GM12878 (cell line): Measurements from ENCODE around the gene ARL15. TPM values are rescaled to one million over a fixed set of nuclear protein-coding genes. Genes with fewer than 3 reads are reported as not detected.
"Not testable (repeated sequence)": the region's sequence is repeated elsewhere in the genome, so short reads cannot be mapped to it uniquely, and the experiment has no call there.

Source experiments
- ATAC-seq: fragments of 200-7000 bp; cut with Tn5 transposase; 3 replicates; pipeline ENCODE4 v1.9.1; 2020; ENCODE audit warnings: mild to moderate bottlenecking, moderate library complexity
- BruUV-seq: library from RNA; stranded (reverse); fragments of 400-500 nt; replicated peaks from 2 replicates; lab custom pipeline; 2021; lab: Mats Ljungman, UMichigan
- CTCF ChIA-PET: fragments of 300-600 bp; sonication (Branson Sonifier 250); formaldehyde crosslinking; extraction: SDS; loops from one replicate; lab custom pipeline; 2021; ENCODE audit warnings: inconsistent platforms; lab: Yijun Ruan, JAX
- POLR2A ChIA-PET: fragments of 350-600 bp; formaldehyde crosslinking; extraction: SDS; loops from one replicate; lab custom pipeline; 2021; ENCODE audit warnings: inconsistent platforms; lab: Charles Lee
- RAD21 ChIA-PET: fragments of 300-600 bp; sonication (Branson Sonifier 250); formaldehyde crosslinking; loops from one replicate; lab custom pipeline; 2023; ENCODE audit warnings: antibody characterized with exemption; ENCODE audit not compliant: unreplicated experiment; lab: Charles Lee
- SMC1A ChIA-PET: fragments of 300-600 bp; sonication (Branson Sonifier 250); formaldehyde crosslinking; loops from one replicate; lab custom pipeline; 2023; ENCODE audit not compliant: unreplicated experiment, uncharacterized antibody; lab: Charles Lee
- DNase-seq: peaks from one replicate; pipeline ENCODE4 v3.0.0-alpha.2; 2011; ENCODE audit warnings: low read depth, low spot score
- FAIRE-seq: peaks from 3 replicates; lab custom pipeline; 2011; peaks lifted over from hg19 to GRCh38; lab: Jason Lieb, UNC
- H2AFZ ChIP-seq: 2 replicates; pipeline ENCODE4 v1.6.0; 2011; ENCODE audit warnings: low read depth, low read length, control low read depth; ENCODE audit not compliant: control insufficient read depth
- H3K27ac ChIP-seq: 2 replicates; pipeline ENCODE4 v1.5.1; 2011; ENCODE audit warnings: control low read depth; ENCODE audit not compliant: control insufficient read depth, insufficient read depth
- H3K27me3 ChIP-seq, 2 experiments: replicated peaks in 1 of 2; 2 replicates each; pipeline versions ENCODE4 v1.6.0 to v1.6.1; 2011; ENCODE audit warnings: low read length in 1 of 2; ENCODE audit not compliant: control insufficient read depth in 2 of 2, insufficient read depth in 2 of 2
- H3K36me3 ChIP-seq, 2 experiments: 2 replicates each; pipeline ENCODE4 v1.5.1; 2011; ENCODE audit warnings: low read length in 1 of 2; ENCODE audit not compliant: control insufficient read depth in 2 of 2, insufficient read depth in 2 of 2
- H3K4me1 ChIP-seq: 2 replicates; pipeline ENCODE4 v1.6.1; 2011; ENCODE audit warnings: mild to moderate bottlenecking, low read length, moderate library complexity, mixed read lengths; ENCODE audit not compliant: control insufficient read depth, insufficient read depth
- H3K4me2 ChIP-seq: 2 replicates; pipeline ENCODE4 v1.6.0; 2011; ENCODE audit warnings: control low read depth; ENCODE audit not compliant: control insufficient read depth, insufficient read depth
- H3K4me3 ChIP-seq: fragments of 200-600 bp; sonication (generic); 2 replicates; pipeline ENCODE4 v1.5.1; 2016
- H3K79me2 ChIP-seq: 2 replicates; pipeline ENCODE4 v1.6.0; 2011; ENCODE audit warnings: low read length; ENCODE audit not compliant: control insufficient read depth, insufficient read depth
- H3K9ac ChIP-seq: 2 replicates; pipeline ENCODE4 v1.8.0; 2011; ENCODE audit warnings: low read length, control low read depth, mixed read lengths; ENCODE audit not compliant: control insufficient read depth, insufficient read depth
- H3K9me3 ChIP-seq: replicated peaks from 3 replicates; pipeline ENCODE4 v1.5.1; 2011; ENCODE audit warnings: mild to moderate bottlenecking, low read length; ENCODE audit not compliant: control insufficient read depth, insufficient read depth
- H4K20me1 ChIP-seq: 2 replicates; pipeline ENCODE4 v1.6.0; 2011; ENCODE audit not compliant: control insufficient read depth, insufficient read depth
- BMI1 ChIP-seq: fragments of 450-650 bp; IDR thresholded peaks from 2 replicates; pipeline ENCODE4 v1.6.1; 2016; ENCODE audit warnings: mild to moderate bottlenecking, moderate library complexity, borderline replicate concordance
- CREM ChIP-seq: IDR thresholded peaks from 2 replicates; pipeline ENCODE4 v1.6.1; 2014; ENCODE audit warnings: antibody characterized with exemption, low read depth
- CTCF ChIP-seq, 3 experiments: IDR thresholded peaks in 2 of 3; conservative IDR thresholded peaks in 1 of 3; 2 replicates each; pipeline ENCODE4 v1.5.1; 2011; ENCODE audit warnings: low read depth in 3 of 3, low read length in 3 of 3, mild to moderate bottlenecking in 3 of 3, control low read depth in 2 of 3, moderate library complexity in 2 of 3, inconsistent platforms in 1 of 3, mixed read lengths in 1 of 3; ENCODE audit not compliant: control insufficient read depth in 2 of 3, insufficient read depth in 1 of 3; ENCODE audit errors: extremely low read depth in 1 of 3
- IRF5 ChIP-seq: fragments of 450-650 bp; IDR thresholded peaks from 2 replicates; pipeline ENCODE4 v1.6.1; 2017; ENCODE audit warnings: borderline replicate concordance
- KDM1A ChIP-seq: fragments of 200-600 bp; sonication (generic); IDR thresholded peaks from 2 replicates; pipeline ENCODE4 v1.6.1; 2016; ENCODE audit warnings: borderline replicate concordance
- MTA2 ChIP-seq: fragments of 450-650 bp; IDR thresholded peaks from 2 replicates; pipeline ENCODE4 v1.6.1; 2016; ENCODE audit warnings: low read depth, mild to moderate bottlenecking, moderate library complexity
- NR2C2 ChIP-seq: IDR thresholded peaks from 2 replicates; pipeline ENCODE4 v1.6.1; 2011; ENCODE audit warnings: borderline replicate concordance, low read depth; ENCODE audit not compliant: control insufficient read depth, insufficient read length
- SMARCA5 ChIP-seq: fragments of 450-650 bp; IDR thresholded peaks from 2 replicates; pipeline ENCODE4 v1.6.1; 2017; ENCODE audit warnings: mild to moderate bottlenecking
- SP1 ChIP-seq: IDR thresholded peaks from one replicate; pipeline ENCODE4 v1.6.1; 2011; ENCODE audit warnings: low read depth, low read length
- SPI1 ChIP-seq: IDR thresholded peaks from 2 replicates; pipeline ENCODE4 v1.6.1; 2011; ENCODE audit warnings: low read depth, mild to moderate bottlenecking, low read length, moderate library complexity, borderline replicate concordance; ENCODE audit not compliant: insufficient read depth
- STAT1 ChIP-seq: fragments of 450-650 bp; conservative IDR thresholded peaks from 2 replicates; pipeline ENCODE4 v1.6.1; 2014; ENCODE audit warnings: antibody characterized with exemption, mild to moderate bottlenecking
- STAT3 ChIP-seq: IDR thresholded peaks from 2 replicates; pipeline ENCODE4 v1.6.1; 2011; ENCODE audit warnings: low read depth, low read length, improper control_type of control experiment
- TARDBP ChIP-seq: IDR thresholded peaks from 2 replicates; pipeline ENCODE4 v1.6.1; 2016; ENCODE audit warnings: borderline replicate concordance
- ZNF384 ChIP-seq: IDR thresholded peaks from 2 replicates; pipeline ENCODE4 v1.6.1; 2012; ENCODE audit warnings: low read depth, mild to moderate bottlenecking, low read length, improper control_type of control experiment, borderline replicate concordance
- WGBS: methylation state at CpG from one replicate; pipeline ENCODE4 v1.1.6; 2016; ENCODE audit warnings: low lambda C conversion rate; ENCODE audit not compliant: insufficient replicate concordance, insufficient coverage; ENCODE audit errors: missing lambda C conversion rate; 5-methylcytosine and 5-hydroxymethylcytosine counted together
- in situ Hi-C: fragments of 300-500 bp; cut with MboI; formaldehyde crosslinking; loops from 9 replicates; pipeline ENCODE4 v1.14.3; 2018; ENCODE audit warnings: mixed read lengths
- intact Hi-C: fragments of 100-400 bp; cut with micrococcal nuclease; formaldehyde crosslinking; loops from one replicate; pipeline ENCODE4 v1.14.2; 2022; ENCODE audit not compliant: unreplicated experiment
- polyA plus RNA-seq, 11 experiments: library from polyadenylated mRNA; depleted of rRNA in 4 of 11; unstranded in 6 of 11; stranded (reverse) in 5 of 11; fragments of >200 nt; fragmentation: Nextera tagmentation in 4 of 11; fragmentation: Illumina TruSeq in 1 of 11; extraction: Ambion mirVana in 4 of 11; extraction: Trizol in 1 of 11; gene quantifications; 1 replicate in 1 of 11; 2 replicates in 10 of 11; pipeline versions ENCODE4 v1.2.1 to v1.2.3, GENCODE V29; 2011 to 2016; ENCODE audit warnings: inconsistent platforms in 2 of 11, missing spikeins in 2 of 11, low read depth in 1 of 11
- total RNA-seq, 4 experiments: library from RNA; depleted of rRNA in 3 of 4; stranded (reverse); fragments of >200 nt in 3 of 4; fragmentation: Illumina TruSeq in 1 of 4; extraction: Trizol in 1 of 4; gene quantifications; 2 replicates each; pipeline versions ENCODE4 v1.2.1 to v1.2.3, GENCODE V29; 2013 to 2021

The ARL15 gene
- total and polyA plus RNA-seq, 10 of the 15 experiments (the other 5 are each of a cell fraction or from before 2014, with no cell fraction given), result 3.6 to 11.0 (median 7.7) TPM

- H3K9me3 ChIP-seq, H3K4me3 ChIP-seq, BruUV-seq, H3K79me2 ChIP-seq, H3K27ac ChIP-seq, DNase-seq, ATAC-seq, H3K4me1 ChIP-seq, FAIRE-seq, H3K4me2 ChIP-seq, H3K36me3 ChIP-seq, H2AFZ ChIP-seq, H3K9ac ChIP-seq, H3K27me3 ChIP-seq, intact Hi-C loops, in situ Hi-C loops, H4K20me1 ChIP-seq, RAD21 ChIA-PET: not testable (repeated sequence)
- CTCF ChIA-PET, result interaction anchor here (0.6 to 0.7 kb wide), 2 partner anchors 31 to 480 kb away, joined by 3 read pairs; no protein-coding TSS in a partner anchor
- 55% methylated on average over 1 of the region's 1 CpG for WGBS
- SMC1A ChIA-PET, result interaction anchor here (1.4 kb wide), 1 partner anchor 447 kb away, joined by 3 read pairs; no protein-coding TSS in a partner anchor
- POLR2A ChIA-PET, result interaction anchor here (0.6 kb wide), 1 partner anchor 9 kb away, joined by 3 read pairs; no protein-coding TSS in a partner anchor
Measured at GRCh38 chr5:54352580-54352979, 42.2 kb upstream of the ARL15 start.

GRCh38 chr5:54347221-54347865 is 37.0 kb upstream of the ARL15 start:
- no peaks in the 10 kb centered on the region for H4K20me1 ChIP-seq
- in situ Hi-C loops, result no loop called here
- H3K36me3 ChIP-seq, result no peaks in the 10 kb centered on the region
- H2AFZ ChIP-seq, result no peak overlapping the region
- WGBS, result 38% methylated on average over 5 of the region's 5 CpGs
- no peak overlapping the region for H3K4me3 ChIP-seq
- H3K79me2 ChIP-seq, result no peaks in the 10 kb centered on the region
- no peaks in the 10 kb centered on the region for H3K4me1 ChIP-seq
- ChIA-PET POLR2A (no interaction called here), RAD21 (no interaction called here), SMC1A (interaction anchor here (0.7 to 1.7 kb wide), 2 partner anchors 39 to 41 kb away, joined by 3 to 4 read pairs; no protein-coding TSS in a partner anchor)
- no peak overlapping the region for H3K4me2 ChIP-seq
- DNase-seq (no peak), ATAC-seq (no peak)
- intact Hi-C loops, result no loop called here
- no TSS peak for BruUV-seq
- H3K27me3 ChIP-seq, result no peaks in the 10 kb centered on the region
- TF ChIP-seq SP1 (no peak), IRF5 (no peak), STAT3 (no peak), BMI1 (no peak), KDM1A (no peak), CREM (no peak), MTA2 (no peak), CTCF (IDR thresholded peaks at IDR 0.05 in 2 of 3, conservative IDR thresholded peaks at IDR 0.05 in 1 of 3; ENCODE audit: control insufficient read depth in 2 of 3, extremely low read depth in 1 of 3, insufficient read depth in 1 of 3, low read depth in 3 of 3, low read length in 3 of 3) (no peak), TARDBP (no peak), ZNF384 (no peak), SPI1 (no peak), NR2C2 (no peak), SMARCA5 (no peak), STAT1 (no peak)
- TF ChIP-seq, all 136 proteins: peak for 0
- CTCF ChIA-PET, result interaction anchor here (1.1 to 1.3 kb wide), 2 partner anchors 96 to 142 kb away, joined by 3 to 5 read pairs; no protein-coding TSS in a partner anchor
- Histone ChIP-seq H3K27ac (no peak overlapping the region), H3K9me3 (peaks cover 3% of the 10 kb centered on the region; the same call in 2 of the 3 replicates), H3K9ac (no peak overlapping the region)
- no peak for FAIRE-seq
